IPS-20b (cell line): ENCODE results near the gene SLC5A2.
"Not testable (repeated sequence)": the region's sequence is repeated elsewhere in the genome, so short reads cannot be mapped to it uniquely, and the experiment has no call there.

Experiments
- H3K27ac ChIP-seq: one replicate; pipeline ENCODE4 v1.5.1; 2013; ENCODE audit warnings: low read length
- H3K27me3 ChIP-seq: 2 replicates; pipeline ENCODE4 v1.6.1; 2013; ENCODE audit warnings: mild to moderate bottlenecking, low read length, inconsistent platforms; ENCODE audit not compliant: insufficient read depth
- H3K36me3 ChIP-seq: 2 replicates; pipeline ENCODE4 v1.6.1; 2013; ENCODE audit warnings: low read depth, mild to moderate bottlenecking, inconsistent platforms, low read length, moderate library complexity; ENCODE audit not compliant: insufficient read depth
- H3K4me1 ChIP-seq: 2 replicates; pipeline ENCODE4 v1.6.1; 2013; ENCODE audit warnings: mild to moderate bottlenecking, control low read depth, inconsistent platforms, low read length, moderate library complexity; ENCODE audit not compliant: insufficient read depth
- H3K4me3 ChIP-seq: 2 replicates; pipeline ENCODE4 v1.5.1; 2013; ENCODE audit warnings: mild to moderate bottlenecking, low read length, inconsistent platforms
- H3K9ac ChIP-seq: 2 replicates; pipeline ENCODE4 v1.6.1; 2013; ENCODE audit warnings: low read depth, mild to moderate bottlenecking, inconsistent platforms, low read length, moderate library complexity
- H3K9me3 ChIP-seq: 2 replicates; pipeline ENCODE4 v1.6.1; 2013; ENCODE audit warnings: mild to moderate bottlenecking, low read depth, low read length, inconsistent platforms; ENCODE audit not compliant: insufficient read depth

SLC5A2 gene

GRCh38 chr16:31537362-31538242 is 54.7 kb downstream of the SLC5A2 start:
- no peak overlapping the region for H3K9ac ChIP-seq
- H3K4me3 ChIP-seq = peak overlapping the region; percentile 60
- peaks cover 34% of the 10 kb centered on the region for H3K27me3 ChIP-seq

GRCh38 chr16:31538243-31538598 is 55.3 kb downstream of the SLC5A2 start:
- Histone ChIP-seq H3K27me3 (peaks cover 34% of the 10 kb centered on the region), H3K9me3 (peaks cover 18% of the 10 kb centered on the region)
- H3K4me3 ChIP-seq, H3K9ac ChIP-seq, H3K27ac ChIP-seq, H3K36me3 ChIP-seq, H3K4me1 ChIP-seq: not testable (repeated sequence)

More at GRCh38 chr16:31537362-31538242, 54.7 kb downstream of the SLC5A2 start:
- no peak overlapping the region for H3K27ac ChIP-seq
- H3K4me1 ChIP-seq = peaks cover 3% of the 10 kb centered on the region; the same call in 1 of the 2 replicates
- no peaks in the 10 kb centered on the region for H3K36me3 ChIP-seq
- H3K9me3 ChIP-seq = peaks cover 16% of the 10 kb centered on the region

GRCh38 chr16:31539762-31540161 is 56.8 kb downstream of the SLC5A2 start:
- Histone ChIP-seq H3K27me3 (peaks cover 33% of the 10 kb centered on the region), H3K9me3 (peaks cover 23% of the 10 kb centered on the region)
- not testable (repeated sequence) for H3K27ac ChIP-seq, H3K9ac ChIP-seq, H3K4me3 ChIP-seq, H3K4me1 ChIP-seq, H3K36me3 ChIP-seq
